Adrenal gland (tissue), 12 donors: Measurements from ENCODE around the gene EXD2. TPM values are rescaled to one million over a fixed set of nuclear protein-coding genes. Genes with fewer than 3 reads are reported as not detected.

Experiments
- DNase-seq, 7 donors: peaks; one replicate each; pipeline ENCODE4 v3.0.0-alpha.2; 2019 to 2020
- H3K27ac ChIP-seq, 5 donors: fragments of 200-600 bp; sonication (generic) in 4 of 5; 1 replicate in 3 of 5; 2 replicates in 2 of 5; pipeline versions ENCODE4 v1.5.1 to v1.8.0; 2016 to 2020; ENCODE audit warnings: mild to moderate bottlenecking in 1 of 5
- H3K27me3 ChIP-seq: fragments of 200-600 bp; 2 replicates; pipeline ENCODE4 v1.8.0; 2021
- H3K36me3 ChIP-seq, 2 donors: fragments of 200-600 bp; replicated peaks in 1 of 2; 1 replicate in 1 of 2; 2 replicates in 1 of 2; pipeline versions ENCODE4 v1.5.1 to v1.8.0; 2018 to 2022
- H3K4me1 ChIP-seq, 2 donors: fragments of 200-600 bp; replicated peaks in 1 of 2; 1 replicate in 1 of 2; 2 replicates in 1 of 2; pipeline versions ENCODE4 v1.5.1 to v1.8.0; 2018 to 2021
- H3K4me3 ChIP-seq, 4 donors: fragments of 200-600 bp; sonication (generic) in 3 of 4; one replicate each; pipeline ENCODE4 v1.5.1; 2016 to 2018
- H3K9me3 ChIP-seq, 3 donors: fragments of 200-600 bp; sonication (generic) in 1 of 3; replicated peaks in 1 of 3; 1 replicate in 2 of 3; 2 replicates in 1 of 3; pipeline versions ENCODE4 v1.5.1 to v1.8.0; 2016 to 2021
- POLR2A ChIP-seq, 2 donors: fragments of 450-650 bp; IDR thresholded peaks; one replicate each; pipeline ENCODE4 v1.6.1; 2017; ENCODE audit warnings: antibody characterized with exemption in 2 of 2, mild to moderate bottlenecking in 2 of 2, moderate library complexity in 1 of 2
- WGBS, 4 donors: extraction: QIAGEN DNeasy Blood & Tissue Kit in 2 of 4; methylation state at CpG; one replicate each; pipeline versions ENCODE4 v1.1.5 to v1.1.7; 2013 to 2017; 5-methylcytosine and 5-hydroxymethylcytosine counted together
- intact Hi-C, 2 donors: fragments of 100-400 bp; cut with DNase I; formaldehyde crosslinking; loops; one replicate each; pipeline versions ENCODE4 v1.14.1 to v1.15.0; 2022 to 2023
- polyA plus RNA-seq, 3 donors: library from polyadenylated mRNA; stranded (reverse); fragments of 200-250 nt in 2 of 3; fragments of 350-450 nt in 1 of 3; fragmentation: Illumina TruSeq in 1 of 3; extraction: RNeasy Lipid Tissue Mini Kit (QIAGEN cat#74804) in 1 of 3; gene quantifications; one replicate each; pipeline ENCODE4 v1.2.3, GENCODE V29; 2013 to 2014
- total RNA-seq, 9 donors: library from RNA; depleted of rRNA in 4 of 9; stranded (reverse); fragments of >200 nt in 4 of 9; fragments of 120-200 nt in 1 of 9; fragmentation: NEBNext Ultra II Directional in 1 of 9; extraction: Animal tissue kit (Norgen Biotek cat#: 25700) in 1 of 9; gene quantifications; one replicate each; pipeline versions ENCODE4 v1.1.0 to v1.2.4, GENCODE V29; 2013 to 2023
- TF ChIP-seq, protein P1 (sequence below), 6 experiments: fragments of 450-650 bp in 4 of 6; fragments of 200-600 bp in 2 of 6; sonication (generic) in 1 of 6; IDR thresholded peaks; 1 replicate in 5 of 6; 2 replicates in 1 of 6; pipeline versions ENCODE4 v1.5.1 to v1.8.0; 2016 to 2021; ENCODE audit warnings: antibody characterized with exemption in 6 of 6, mild to moderate bottlenecking in 2 of 6, moderate library complexity in 1 of 6
- donor health status: healthy with polysubstance abuse.
- donor health status: Bipolar disorder and iron deficiency.
- donor health status: DM: yes; HTN: yes; CAD: no.
- donor health status: DM: no; HTN: no; CAD: no.
- donor health status: DM: no; HTN: no; CAD: no.
- donor health status: DM: yes; HTN: yes; CAD: no.

EXD2 gene
- total and polyA plus RNA-seq, 12 donors, result 6.4 to 23.0 (median 15.6) TPM

GRCh38 chr14:69259527-69260189, 68.4 kb downstream of the EXD2 start, which contains the start of gene GALNT16:
TSS of gene GALNT16 (plus strand) at chr14:69260158. CDS start at chr14:69260291, 133 bp downstream.
- Histone ChIP-seq H3K27me3 (no peaks in the 10 kb centered on the region), H3K4me1 (peaks cover 12 to 37% of the 10 kb centered on the region in 2 donors), H3K9me3 (no peaks in the 10 kb centered on the region), H3K4me3 (peak within 1 kb of the TSS in 3 of 4 donors; percentile 54 to 68 (median 64)), H3K27ac (peak within 1 kb of the TSS in 1 of 5 donors; percentile 60), H3K36me3 (no peaks in the 10 kb centered on the region)
- no peak for TF ChIP-seq POLR2A (IDR thresholded peaks at IDR 0.05)
- TF ChIP-seq, protein P1, sequence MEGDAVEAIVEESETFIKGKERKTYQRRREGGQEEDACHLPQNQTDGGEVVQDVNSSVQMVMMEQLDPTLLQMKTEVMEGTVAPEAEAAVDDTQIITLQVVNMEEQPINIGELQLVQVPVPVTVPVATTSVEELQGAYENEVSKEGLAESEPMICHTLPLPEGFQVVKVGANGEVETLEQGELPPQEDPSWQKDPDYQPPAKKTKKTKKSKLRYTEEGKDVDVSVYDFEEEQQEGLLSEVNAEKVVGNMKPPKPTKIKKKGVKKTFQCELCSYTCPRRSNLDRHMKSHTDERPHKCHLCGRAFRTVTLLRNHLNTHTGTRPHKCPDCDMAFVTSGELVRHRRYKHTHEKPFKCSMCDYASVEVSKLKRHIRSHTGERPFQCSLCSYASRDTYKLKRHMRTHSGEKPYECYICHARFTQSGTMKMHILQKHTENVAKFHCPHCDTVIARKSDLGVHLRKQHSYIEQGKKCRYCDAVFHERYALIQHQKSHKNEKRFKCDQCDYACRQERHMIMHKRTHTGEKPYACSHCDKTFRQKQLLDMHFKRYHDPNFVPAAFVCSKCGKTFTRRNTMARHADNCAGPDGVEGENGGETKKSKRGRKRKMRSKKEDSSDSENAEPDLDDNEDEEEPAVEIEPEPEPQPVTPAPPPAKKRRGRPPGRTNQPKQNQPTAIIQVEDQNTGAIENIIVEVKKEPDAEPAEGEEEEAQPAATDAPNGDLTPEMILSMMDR (IDR thresholded peaks at IDR 0.05), result peak in 5 of 6 experiments; percentile 8 to 40 (median 29)
- intact Hi-C loops, result no loop called here
- DNase-seq, result peak in 6 of 7 donors; percentile 36 to 57 (median 37)
- WGBS, 4 donors, result 1 to 2% (median 1%) methylated on average over 48 to 74 of the region's 74 CpGs; no CpG with 5 or more reads in 1 of the 4 donors

DNA sequence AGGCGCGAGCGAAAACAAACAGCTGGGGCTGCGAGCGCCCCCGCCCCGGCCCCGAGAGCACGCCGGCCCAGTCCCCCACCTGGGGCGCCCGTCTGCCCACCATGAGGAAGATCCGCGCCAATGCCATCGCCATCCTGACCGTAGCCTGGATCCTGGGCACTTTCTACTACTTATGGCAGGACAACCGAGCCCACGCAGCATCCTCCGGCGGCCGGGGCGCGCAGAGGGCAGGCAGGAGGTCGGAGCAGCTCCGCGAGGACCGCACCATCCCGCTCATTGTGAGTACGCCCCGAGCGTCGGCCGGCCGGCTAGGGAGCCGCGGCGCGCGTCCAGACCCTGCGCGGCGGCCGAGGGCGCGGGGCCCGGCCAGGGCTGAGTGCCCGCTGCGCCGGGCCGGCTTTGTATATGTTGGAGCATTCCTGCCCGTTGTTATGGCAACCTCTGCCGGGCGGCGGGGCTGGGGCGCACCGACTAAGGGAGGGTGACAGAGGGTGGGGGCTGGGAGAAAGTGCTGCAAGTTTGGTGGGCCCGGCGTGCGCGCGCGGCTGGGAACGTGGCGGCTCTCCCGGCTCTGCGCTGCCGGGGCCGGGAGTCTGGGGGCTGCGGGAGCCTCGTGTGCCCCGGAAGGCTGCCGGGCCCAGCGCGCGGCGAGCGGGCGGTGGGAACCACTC, 69.0 kb downstream of the EXD2 start:
- no peak for TF ChIP-seq POLR2A (IDR thresholded peaks at IDR 0.05)
- TF ChIP-seq, protein P1 (IDR thresholded peaks at IDR 0.05), result no peak
- peak in 2 of 7 donors; percentile 12 to 26 for DNase-seq
- intact Hi-C loops, result no loop called here
- Histone ChIP-seq H3K27me3 (no peaks in the 10 kb centered on the region), H3K36me3 (no peaks in the 10 kb centered on the region), H3K4me1 (peaks cover 12 to 38% of the 10 kb centered on the region in 2 donors), H3K4me3 (peak overlapping the region in 3 of 4 donors; percentile 54 to 68 (median 64)), H3K27ac (peak overlapping the region in 1 of 5 donors; percentile 60), H3K9me3 (no peaks in the 10 kb centered on the region)
- WGBS, 4 donors, result 0 to 1% (median 0%) methylated on average over 26 to 76 of the region's 78 CpGs

- peak overlapping the region in 2 of 4 donors; percentile 54 to 64 for H3K4me3 ChIP-seq
- no peaks in the 10 kb centered on the region for H3K27me3 ChIP-seq
- intact Hi-C loops, result no loop called here
- peaks cover 12 to 38% of the 10 kb centered on the region in 2 donors for H3K4me1 ChIP-seq
- WGBS, 4 donors, result 1 to 4% (median 2%) methylated on average over 25 to 64 of the region's 64 CpGs
- no peaks in the 10 kb centered on the region for H3K9me3 ChIP-seq
- H3K36me3 ChIP-seq, result no peaks in the 10 kb centered on the region
- H3K27ac ChIP-seq, result peak overlapping the region in 1 of 5 donors; percentile 60
- no peak for TF ChIP-seq POLR2A (IDR thresholded peaks at IDR 0.05)
- TF ChIP-seq, protein P1 (IDR thresholded peaks at IDR 0.05), result peak; percentile 25 to 73 (median 46)
- peak in 5 of 7 donors; percentile 33 to 57 (median 40) for DNase-seq
Measured at GRCh38 chr14:69260861-69261564, 69.7 kb downstream of the EXD2 start.
